Muscle layer of colon (tissue), 2 donors: ENCODE measurements around the gene KCNAB2.

ENCODE experiments used
- H3K27ac ChIP-seq: one replicate; pipeline ENCODE4 v1.7.0; 2013; ENCODE audit warnings: low read depth, mild to moderate bottlenecking, low read length, moderate library complexity
- H3K27me3 ChIP-seq, 2 donors: one replicate each; pipeline ENCODE4 v1.7.0; 2013; ENCODE audit warnings: low read length in 2 of 2, mild to moderate bottlenecking in 2 of 2; ENCODE audit not compliant: insufficient read depth in 2 of 2, control insufficient read depth in 1 of 2
- H3K36me3 ChIP-seq: one replicate; pipeline ENCODE4 v1.7.0; 2013; ENCODE audit warnings: mild to moderate bottlenecking, low read length; ENCODE audit not compliant: insufficient read depth
- H3K4me1 ChIP-seq: one replicate; pipeline ENCODE4 v1.7.0; 2013; ENCODE audit warnings: mild to moderate bottlenecking, low read length; ENCODE audit not compliant: insufficient read depth
- H3K4me3 ChIP-seq, 2 donors: one replicate each; pipeline ENCODE4 v1.7.0; 2013; ENCODE audit warnings: low read length in 2 of 2, low read depth in 1 of 2, mild to moderate bottlenecking in 1 of 2, moderate library complexity in 1 of 2
- H3K9ac ChIP-seq: one replicate; pipeline ENCODE4 v1.7.0; 2013; ENCODE audit warnings: low read length
- H3K9me3 ChIP-seq: one replicate; pipeline ENCODE4 v1.7.0; 2013; ENCODE audit warnings: mild to moderate bottlenecking, low read length
- donor health status: abdominal sarcoma.
- donor health status: Adenocarcinoma of cecum.

KCNAB2 gene

DNA sequence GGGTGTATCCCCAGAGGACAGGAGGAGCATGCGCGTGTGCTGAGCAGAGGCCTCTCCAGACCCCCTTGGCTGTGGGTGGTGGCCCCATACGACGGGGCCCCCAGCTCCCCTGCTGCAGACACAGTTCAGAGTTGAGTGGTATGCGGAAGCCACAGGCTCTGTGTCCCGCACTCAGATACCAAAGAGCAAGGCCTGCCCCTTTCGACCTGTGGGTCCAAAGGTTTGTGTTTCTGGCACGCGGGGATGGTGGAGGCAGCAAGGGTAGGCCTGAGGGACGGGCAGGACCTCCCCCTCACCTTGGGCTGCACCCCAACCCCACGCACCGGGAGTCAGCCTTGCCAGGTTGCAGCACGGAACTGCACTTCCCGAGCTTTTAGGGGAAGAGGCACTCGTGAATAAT is at the start of gene KCNAB2:
KCNAB2 (plus strand) TSS at position 328 of the 400 bp plus-strand sequence. CDS start 5,649 bp downstream, outside the sequence.
- no peaks in the 10 kb centered on the region for H3K9me3 ChIP-seq
- H3K4me1 ChIP-seq: no peaks in the 10 kb centered on the region
- H3K27ac ChIP-seq: no peak within 1 kb of the TSS
- H3K9ac ChIP-seq: no peak within 1 kb of the TSS
- H3K27me3 ChIP-seq: no peaks in the 10 kb centered on the region
- no peaks in the 10 kb centered on the region for H3K36me3 ChIP-seq
- no peak within 1 kb of the TSS for H3K4me3 ChIP-seq

DNA sequence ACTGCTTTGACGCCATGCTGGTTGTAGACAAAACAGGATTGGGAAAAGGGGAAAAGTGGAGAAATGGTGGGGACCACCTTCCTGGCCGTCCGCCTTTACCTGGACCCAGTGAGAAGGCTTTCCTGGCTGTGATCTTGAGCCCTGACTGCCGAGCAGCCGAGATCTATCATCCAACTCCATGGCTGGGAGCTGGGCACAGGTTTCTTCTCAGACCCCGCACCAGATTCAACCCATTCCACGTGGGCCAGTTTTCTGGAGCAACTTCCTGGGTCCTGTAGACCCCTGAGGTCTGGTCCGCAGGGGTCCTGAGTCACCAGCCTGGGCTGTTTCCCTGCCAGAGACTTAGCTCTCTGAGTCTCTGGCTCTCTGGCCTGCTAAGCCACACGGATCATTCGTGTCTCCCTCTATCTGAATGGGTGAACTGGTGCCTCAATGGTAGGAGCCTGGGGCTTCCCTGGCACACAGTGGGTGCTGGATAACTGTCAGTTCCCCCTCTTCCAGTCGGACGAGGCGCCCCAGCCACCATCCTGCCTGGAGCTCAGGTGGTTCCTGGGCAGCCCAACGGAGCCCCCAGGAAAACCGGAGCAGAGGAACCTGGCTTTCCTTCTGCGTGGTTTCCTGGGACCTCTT is 48.9 kb upstream of the KCNAB2 start:
- Histone ChIP-seq H3K9me3 (no peaks in the 10 kb centered on the region), H3K9ac (no peak overlapping the region), H3K4me1 (peaks cover 9% of the 10 kb centered on the region), H3K27ac (no peak overlapping the region), H3K27me3 (no peaks in the 10 kb centered on the region), H3K4me3 (no peak overlapping the region), H3K36me3 (no peaks in the 10 kb centered on the region)

DNA sequence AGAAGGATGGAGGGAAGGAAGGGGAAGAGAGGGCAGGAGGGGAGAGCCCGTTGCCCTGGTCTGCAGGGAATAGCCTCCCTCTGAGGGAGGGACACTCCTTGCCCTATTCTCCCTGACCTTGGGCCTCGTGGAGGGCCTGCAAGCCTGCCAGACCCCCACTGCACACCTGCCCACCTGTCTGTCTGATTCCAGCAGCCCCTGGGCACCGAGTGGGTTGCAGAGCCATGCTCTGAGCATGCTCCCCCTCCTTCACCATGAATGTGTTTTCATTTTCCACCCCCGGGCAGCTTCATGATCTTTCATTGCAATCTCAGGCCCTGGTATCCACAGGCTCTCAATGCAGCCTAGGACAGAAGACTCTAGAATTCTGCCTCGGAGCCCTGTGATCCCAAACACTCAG is 48.4 kb upstream of the KCNAB2 start:
- Histone ChIP-seq H3K36me3 (no peaks in the 10 kb centered on the region), H3K9me3 (no peaks in the 10 kb centered on the region), H3K4me1 (peaks cover 9% of the 10 kb centered on the region), H3K27me3 (no peaks in the 10 kb centered on the region), H3K27ac (no peak overlapping the region), H3K4me3 (no peak overlapping the region), H3K9ac (no peak overlapping the region)

DNA sequence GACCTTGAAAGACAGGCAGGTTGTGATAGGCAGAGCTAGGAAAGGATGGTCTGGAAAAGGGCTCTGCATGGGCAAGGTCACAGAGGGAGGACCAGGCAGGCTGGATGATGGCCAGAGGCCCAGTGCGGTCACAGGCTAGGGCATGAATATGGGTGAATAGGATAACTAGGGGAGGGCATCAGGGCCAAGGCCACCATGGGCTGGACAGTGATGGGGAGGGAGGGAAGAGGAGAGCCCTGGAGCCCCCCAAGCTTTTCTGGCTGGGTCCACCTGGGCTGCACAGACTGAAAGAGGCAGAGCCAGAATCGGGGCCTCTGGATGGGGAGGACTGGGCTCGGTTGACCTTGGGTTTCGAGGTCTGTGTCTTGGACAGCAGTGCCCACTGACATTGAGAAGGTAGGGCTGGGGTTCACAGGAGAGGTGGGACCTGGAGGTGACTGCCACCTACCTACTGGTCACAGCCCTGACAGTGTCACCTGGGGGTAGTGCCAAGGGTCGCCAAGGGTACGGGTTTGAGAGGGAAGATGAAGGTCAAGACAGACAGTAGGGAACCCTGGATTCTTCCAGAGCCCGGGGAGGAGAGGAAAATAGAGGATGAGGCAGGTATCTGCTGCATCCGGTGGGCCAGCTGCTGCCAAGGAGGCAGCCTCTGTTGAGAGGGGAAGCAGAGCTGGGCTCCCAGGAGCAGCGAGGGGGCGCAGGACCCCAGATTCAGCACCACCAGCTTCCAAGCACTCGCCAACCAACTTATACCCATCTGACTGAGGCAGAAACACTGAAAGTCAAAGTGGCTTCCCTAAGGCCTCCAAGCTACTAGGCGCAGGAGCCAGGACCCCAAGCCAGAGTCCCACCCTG is 47.4 kb upstream of the KCNAB2 start:
- H3K36me3 ChIP-seq: no peaks in the 10 kb centered on the region
- H3K27ac ChIP-seq: no peak overlapping the region
- no peak overlapping the region for H3K9ac ChIP-seq

DNA sequence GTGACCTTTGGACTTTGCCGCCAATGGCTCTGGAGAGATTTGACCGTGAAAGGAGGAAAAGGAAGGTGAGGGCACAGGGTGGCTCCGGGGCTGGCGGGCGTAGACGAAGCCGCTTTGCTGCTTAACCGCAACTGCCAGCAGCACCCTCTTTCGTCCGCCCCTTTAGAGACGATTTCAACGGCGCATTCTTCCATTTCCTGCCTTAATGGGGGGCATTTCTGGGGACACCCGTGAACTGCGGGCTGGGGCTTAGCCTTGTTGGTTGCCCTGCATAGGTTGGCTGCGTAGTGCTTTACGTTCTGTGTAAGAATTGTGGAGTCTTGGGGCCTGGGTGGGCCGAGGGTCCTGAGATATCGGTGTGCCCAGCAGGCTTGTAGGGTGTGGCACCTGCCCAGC is 46.8 kb upstream of the KCNAB2 start:
- Histone ChIP-seq H3K9me3 (no peaks in the 10 kb centered on the region), H3K27ac (no peak overlapping the region), H3K36me3 (no peaks in the 10 kb centered on the region), H3K4me3 (no peak overlapping the region), H3K9ac (no peak overlapping the region), H3K27me3 (no peaks in the 10 kb centered on the region), H3K4me1 (peaks cover 2% of the 10 kb centered on the region)

More for the DNA sequence above, 47.4 kb upstream of the KCNAB2 start:
- peaks cover 8% of the 10 kb centered on the region for H3K4me1 ChIP-seq
- H3K9me3 ChIP-seq: no peaks in the 10 kb centered on the region
- H3K27me3 ChIP-seq: no peaks in the 10 kb centered on the region
- H3K4me3 ChIP-seq: no peak overlapping the region

DNA sequence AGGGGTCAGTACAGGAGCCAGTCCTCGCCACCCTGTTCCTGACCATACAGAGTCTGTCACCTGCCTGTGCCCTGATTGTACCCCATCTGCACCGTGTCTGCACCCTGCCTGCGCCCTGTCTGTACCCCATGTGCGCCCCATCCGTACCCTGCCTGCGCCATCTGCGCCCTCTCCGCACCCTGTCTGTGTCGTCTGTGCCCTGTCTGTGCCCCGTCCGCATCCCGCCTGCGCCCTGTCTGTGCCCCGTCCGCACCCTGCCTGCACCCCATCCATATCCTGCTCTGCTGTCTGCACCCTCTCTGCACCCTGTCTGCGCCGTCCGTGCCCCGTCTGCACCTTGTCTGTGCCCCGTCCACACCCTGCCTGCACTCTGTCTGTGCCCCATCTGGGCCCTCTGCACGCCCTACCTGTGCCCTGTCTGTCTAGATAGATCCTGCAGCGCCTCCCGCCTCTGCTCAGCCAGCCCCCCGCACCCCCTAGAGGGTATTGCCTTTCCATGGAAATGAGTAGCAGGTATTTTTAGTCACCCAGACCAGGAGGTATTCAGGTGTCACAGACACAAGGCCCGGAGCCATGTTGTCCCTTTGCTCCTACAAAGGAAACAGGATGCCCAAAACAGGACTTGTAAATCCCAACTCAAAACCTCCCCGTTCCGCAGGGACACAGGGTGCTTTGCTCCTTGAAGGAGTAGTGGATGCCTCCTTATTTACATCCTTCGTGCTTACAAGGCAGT is 45.8 kb upstream of the KCNAB2 start:
- Histone ChIP-seq H3K9me3 (no peaks in the 10 kb centered on the region), H3K4me3 (no peak overlapping the region), H3K27ac (no peak overlapping the region), H3K36me3 (no peaks in the 10 kb centered on the region), H3K9ac (no peak overlapping the region), H3K4me1 (no peaks in the 10 kb centered on the region), H3K27me3 (no peaks in the 10 kb centered on the region)

DNA sequence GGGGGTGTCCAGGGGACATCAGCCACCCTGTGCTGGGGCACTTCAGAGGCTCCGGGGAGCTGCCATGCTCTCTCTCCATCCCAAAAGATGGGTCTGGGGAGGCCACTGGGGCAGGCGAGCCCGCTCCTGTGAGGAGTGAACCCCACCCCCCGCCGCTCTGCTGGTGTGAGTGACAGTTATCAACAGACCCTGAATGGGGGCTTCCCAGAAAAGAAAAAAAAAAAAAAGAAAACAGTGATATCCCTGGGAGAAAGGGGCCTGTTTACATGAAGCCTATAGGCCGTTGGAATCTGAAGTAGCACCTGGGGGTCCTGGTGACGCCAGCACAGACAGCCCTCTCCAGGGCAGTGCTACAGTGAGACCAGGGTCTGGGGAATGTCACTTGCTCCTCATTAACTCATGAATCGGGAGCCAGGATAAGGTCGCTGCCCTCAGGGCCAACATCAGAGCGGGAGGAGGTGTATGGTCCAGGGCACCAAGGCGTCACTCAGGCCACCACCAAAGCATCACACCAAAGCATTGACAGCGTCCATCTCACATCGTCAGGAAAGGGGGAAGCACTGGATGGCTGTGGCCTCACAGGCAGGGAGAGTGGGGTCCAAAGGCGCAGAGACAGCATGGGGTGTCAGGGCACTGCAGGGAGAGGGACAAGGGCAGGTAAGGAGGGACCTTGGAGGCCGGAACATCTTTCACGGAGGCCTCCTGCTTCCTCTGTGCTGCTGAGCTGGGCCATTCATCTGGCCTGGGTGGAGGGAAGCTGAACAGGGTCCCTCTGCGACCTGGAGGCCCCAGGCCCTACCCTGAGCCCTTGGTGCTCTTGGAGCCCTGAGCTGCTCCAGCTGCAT is 45.0 kb upstream of the KCNAB2 start:
- Histone ChIP-seq H3K27ac (no peak overlapping the region), H3K4me3 (no peak overlapping the region), H3K9ac (no peak overlapping the region), H3K4me1 (no peaks in the 10 kb centered on the region), H3K27me3 (no peaks in the 10 kb centered on the region), H3K36me3 (no peaks in the 10 kb centered on the region), H3K9me3 (no peaks in the 10 kb centered on the region)

DNA sequence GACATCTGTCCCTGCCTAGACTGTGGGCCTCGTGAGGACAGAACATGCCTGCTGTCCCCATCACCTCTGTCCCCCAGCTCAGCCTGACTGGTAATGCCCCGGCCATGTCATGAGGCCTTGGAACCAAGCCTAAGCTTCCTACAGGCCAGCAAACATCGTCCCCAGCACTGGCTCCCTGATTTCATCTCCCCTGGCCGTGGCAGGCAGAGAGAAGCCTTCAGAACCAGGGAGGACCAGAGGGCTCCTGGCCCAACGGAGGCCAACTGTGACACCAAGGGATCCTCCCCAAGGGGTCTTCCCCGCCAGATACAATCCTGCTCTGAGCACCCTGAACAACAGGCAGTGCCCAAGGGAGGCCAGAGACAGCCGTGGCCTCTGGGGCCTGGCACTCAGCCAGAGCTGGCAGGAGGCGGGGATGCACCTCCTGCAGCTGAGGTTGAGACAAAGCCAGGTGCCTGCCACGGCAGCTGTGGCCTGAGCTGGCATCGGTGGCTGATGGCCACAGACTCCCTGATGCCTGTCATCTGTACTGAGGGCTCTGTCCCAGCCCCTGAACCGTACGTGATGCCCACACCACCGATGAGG is 43.6 kb upstream of the KCNAB2 start:
- Histone ChIP-seq H3K4me3 (no peak overlapping the region), H3K36me3 (no peaks in the 10 kb centered on the region), H3K27ac (no peak overlapping the region), H3K9me3 (no peaks in the 10 kb centered on the region), H3K9ac (no peak overlapping the region), H3K27me3 (no peaks in the 10 kb centered on the region), H3K4me1 (no peaks in the 10 kb centered on the region)

DNA sequence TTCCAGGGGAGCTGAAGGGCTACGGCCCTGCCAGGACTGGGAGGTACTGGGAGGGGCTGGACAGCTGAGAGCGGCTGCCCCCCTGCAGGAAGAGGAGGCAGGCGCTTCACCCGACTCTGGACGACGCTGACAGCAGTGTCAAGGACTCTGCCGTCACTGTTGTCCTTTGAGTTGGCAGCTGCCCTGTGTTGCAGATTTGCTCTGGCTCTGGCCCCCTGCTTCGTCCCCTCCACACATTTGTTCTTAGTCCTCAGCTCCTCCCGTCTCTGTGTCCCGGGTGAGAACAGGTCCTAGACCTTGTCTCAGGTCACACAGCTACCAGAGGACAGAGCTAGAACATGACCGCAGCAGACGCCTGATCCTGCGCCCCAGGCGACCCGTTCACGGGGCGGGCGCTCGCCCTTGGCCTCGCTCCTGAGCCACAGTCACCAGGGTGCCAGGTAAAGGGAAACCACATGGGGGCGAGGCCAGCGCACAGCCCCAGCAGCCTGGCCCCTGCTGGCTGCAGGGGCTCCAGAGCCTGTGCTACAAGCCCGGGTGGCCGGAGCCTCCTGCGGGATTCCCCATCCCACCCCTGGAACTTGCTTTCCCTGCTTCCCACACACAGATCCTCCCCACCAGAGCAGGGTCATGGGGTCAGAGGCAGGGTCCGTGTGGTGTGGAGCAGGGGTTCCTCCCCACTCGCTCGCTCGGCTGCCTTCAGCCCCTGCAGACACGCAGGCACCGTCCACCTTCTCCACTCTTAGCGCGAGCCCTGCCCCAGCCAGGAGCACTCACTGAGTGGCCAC is 42.8 kb upstream of the KCNAB2 start:
- no peaks in the 10 kb centered on the region for H3K27me3 ChIP-seq
- H3K36me3 ChIP-seq: no peaks in the 10 kb centered on the region
- H3K9me3 ChIP-seq: no peaks in the 10 kb centered on the region
- H3K27ac ChIP-seq: no peak overlapping the region
- no peak overlapping the region for H3K4me3 ChIP-seq
- no peaks in the 10 kb centered on the region for H3K4me1 ChIP-seq
- no peak overlapping the region for H3K9ac ChIP-seq
